NCI-H345 treated with DMSO at 0.1 percent for 48 hours (cell line): ENCODE measurements around the gene LEAP2.
A peak's percentile ranks its signal among the peaks of the same experiment; 100 is the strongest.

Experiments
- DNase-seq: peaks from one replicate; lab custom pipeline; 2025; ENCODE audit not compliant: unreplicated experiment; lab: John Stamatoyannopoulos, UW

LEAP2 gene

GRCh38 chr5:132876020-132876759 lies 2.7 kb downstream of the LEAP2 start:
- DNase-seq = no peak

GRCh38 chr5:132877466-132877865 lies 4.0 kb downstream of the LEAP2 start:
- DNase-seq = no peak

- peak; percentile 17 for DNase-seq
Observed at GRCh38 chr5:132877938-132878337, 4.5 kb downstream of the LEAP2 start.

- DNase-seq = peak; percentile 13
Observed at GRCh38 chr5:132883261-132883834, 9.9 kb downstream of the LEAP2 start.

- no peak for DNase-seq
Observed at GRCh38 chr5:132884548-132884947, 11.1 kb downstream of the LEAP2 start.

- no peak for DNase-seq
Observed at GRCh38 chr5:132886064-132886823, 12.8 kb downstream of the LEAP2 start.

- no peak for DNase-seq
Observed at GRCh38 chr5:132887283-132887682, 13.8 kb downstream of the LEAP2 start.

GRCh38 chr5:132889501-132889900 lies 16.0 kb downstream of the LEAP2 start:
- no peak for DNase-seq

- DNase-seq = no peak
Observed at GRCh38 chr5:132890817-132891216, 17.3 kb downstream of the LEAP2 start.

- DNase-seq = no peak
Observed at GRCh38 chr5:132895719-132896305, 22.3 kb downstream of the LEAP2 start.

- no peak for DNase-seq
Observed at GRCh38 chr5:132896685-132897084, 23.2 kb downstream of the LEAP2 start.

- DNase-seq = no peak
Observed at GRCh38 chr5:132898094-132898493, 24.6 kb downstream of the LEAP2 start.

GRCh38 chr5:132901036-132901435 lies 27.6 kb downstream of the LEAP2 start:
- no peak for DNase-seq

GRCh38 chr5:132901730-132902129 lies 28.3 kb downstream of the LEAP2 start:
- no peak for DNase-seq

- DNase-seq = no peak
Observed at GRCh38 chr5:132905938-132906337, 32.5 kb downstream of the LEAP2 start.

- DNase-seq = no peak
Observed at GRCh38 chr5:132907161-132907560, 33.7 kb downstream of the LEAP2 start.

GRCh38 chr5:132909702-132910101 lies 36.2 kb downstream of the LEAP2 start:
- no peak for DNase-seq

- no peak for DNase-seq
Observed at GRCh38 chr5:132915681-132916080, 42.2 kb downstream of the LEAP2 start.

GRCh38 chr5:132916086-132916485 lies 42.6 kb downstream of the LEAP2 start:
- DNase-seq = no peak
